ENCODE measurements around the gene VLDLR. TPM values are rescaled to one million over a fixed set of nuclear protein-coding genes. Genes with fewer than 3 reads are reported as not detected.

The VLDLR gene
- total and polyA plus RNA-seq, 2 of the 13 experiments (the other 11 are each of a cell fraction or from before 2014, with no cell fraction given) = 3.4 to 10.5 TPM

DNA sequence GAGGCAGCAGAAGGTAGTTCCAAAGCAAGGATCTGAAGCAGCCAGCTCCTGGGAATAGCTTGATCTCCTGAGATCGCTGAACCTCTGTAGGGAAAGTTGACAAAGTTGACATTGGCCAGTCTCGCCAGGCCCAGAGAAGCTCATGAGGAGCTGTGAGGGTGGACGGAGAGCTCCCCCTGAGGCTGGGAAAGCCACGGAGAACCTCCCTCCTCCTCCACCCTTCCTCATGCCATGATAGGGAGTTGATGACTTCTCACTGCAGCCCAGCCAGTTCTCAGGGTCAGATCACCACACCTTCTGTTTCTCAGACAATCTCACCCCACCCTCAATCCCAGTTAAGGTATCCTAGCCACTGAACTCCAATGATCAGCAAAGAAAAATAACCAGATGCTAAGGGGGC lies 65.3 kb downstream of the VLDLR start (continued):
- TF ChIP-seq, protein P1, sequence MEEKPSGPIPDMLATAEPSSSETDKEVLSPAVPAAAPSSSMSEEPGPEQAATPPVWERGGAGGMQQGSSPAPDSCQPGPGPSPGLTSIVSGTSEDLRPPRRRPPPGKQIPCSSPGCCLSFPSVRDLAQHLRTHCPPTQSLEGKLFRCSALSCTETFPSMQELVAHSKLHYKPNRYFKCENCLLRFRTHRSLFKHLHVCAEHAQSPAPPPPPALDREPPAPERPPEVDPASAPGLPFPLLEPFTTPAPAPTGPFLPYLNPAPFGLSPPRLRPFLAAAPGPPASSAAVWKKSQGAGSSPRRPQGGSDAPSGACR (CRISPR knock-in tag; IDR thresholded peaks at IDR 0.05) = no peak
- no peak for TF ChIP-seq ZNF572 (CRISPR knock-in tag; IDR thresholded peaks at IDR 0.05)
- TF ChIP-seq, protein P2, sequence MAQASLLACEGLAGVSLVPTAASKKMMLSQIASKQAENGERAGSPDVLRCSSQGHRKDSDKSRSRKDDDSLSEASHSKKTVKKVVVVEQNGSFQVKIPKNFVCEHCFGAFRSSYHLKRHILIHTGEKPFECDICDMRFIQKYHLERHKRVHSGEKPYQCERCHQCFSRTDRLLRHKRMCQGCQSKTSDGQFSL (CRISPR knock-in tag; IDR thresholded peaks at IDR 0.05) = no peak
- no peak for TF ChIP-seq HOXA5 (CRISPR knock-in tag; IDR thresholded peaks at IDR 0.05)
- TF ChIP-seq MED13 (CRISPR knock-in tag; IDR thresholded peaks at IDR 0.05) = no peak
- TF ChIP-seq MTF1 (CRISPR knock-in tag; IDR thresholded peaks at IDR 0.05) = no peak

DNA sequence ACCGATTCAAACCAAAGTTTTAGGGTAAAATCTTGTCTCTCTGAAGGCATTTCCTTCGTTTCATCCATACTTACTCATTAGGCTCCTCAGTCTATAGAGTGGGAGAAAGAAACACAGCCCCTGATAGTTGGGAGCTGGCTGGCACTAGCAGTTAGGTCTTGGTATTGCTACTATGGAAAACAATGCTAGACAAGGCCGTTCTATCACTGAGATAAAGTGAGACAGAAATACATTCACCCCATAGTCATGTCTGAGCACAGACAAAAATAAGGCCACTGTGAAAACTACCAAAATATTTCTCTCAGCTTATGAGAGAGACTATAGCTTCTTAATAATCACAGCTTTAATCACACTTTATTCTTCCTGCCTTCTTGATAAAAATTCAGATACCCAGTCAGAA lies 67.0 kb downstream of the VLDLR start:
- 98% methylated on average over 3 of the region's 3 CpGs for WGBS (ENCODE audit: low lambda C conversion rate)
- in situ Hi-C loops (cut with HindIII; ENCODE audit: extremely low pct_ligation_motif_present, low pct_unique_long_range_greater_than_20kb) = no loop called here
- BruUV-seq (replicated peaks) = no TSS peak
- intact Hi-C loops (cut with micrococcal nuclease; ENCODE audit: unreplicated experiment) = no loop called here
- Histone ChIP-seq H3K9me3 (ENCODE audit: low read length) (no peaks in the 10 kb centered on the region), H3K4me3 (replicated peaks in 1 of 3; ENCODE audit: insufficient read depth in 1 of 3, low read depth in 2 of 3, low read length in 3 of 3) (no peak overlapping the region), H4K20me1 (ENCODE audit: insufficient read depth, low read length) (no peaks in the 10 kb centered on the region), H3K27ac (ENCODE audit: extremely low read length, insufficient read depth, low read length) (no peak overlapping the region), H3K27me3 (ENCODE audit: control insufficient read depth in 1 of 2, insufficient read depth in 2 of 2, low read length in 2 of 2) (no peaks in the 10 kb centered on the region), H3K4me2 (ENCODE audit: low read depth, low read length) (no peak overlapping the region), H2AFZ (ENCODE audit: low read length) (no peak overlapping the region), H3K9ac (ENCODE audit: insufficient read depth, low read depth, low read length) (no peak overlapping the region), H3K79me2 (ENCODE audit: insufficient read depth, low read length) (no peaks in the 10 kb centered on the region), H3K36me3 (replicated peaks in 1 of 2; ENCODE audit: control insufficient read depth in 1 of 2, insufficient read depth in 2 of 2, low read length in 2 of 2) (no peaks in the 10 kb centered on the region), H3K4me1 (ENCODE audit: insufficient read depth, low read length) (no peaks in the 10 kb centered on the region)
- DNase-seq (ENCODE audit: low spot score) (no peak), ATAC-seq (no peak), FAIRE-seq (no peak)
- TF ChIP-seq ZNF468 (CRISPR knock-in tag; IDR thresholded peaks at IDR 0.05) = no peak
- ChIA-PET CTCF (ENCODE audit: low intra/inter-chr PET ratio, low total read pairs) (no interaction called here), POLR2A (no interaction called here)

DNA sequence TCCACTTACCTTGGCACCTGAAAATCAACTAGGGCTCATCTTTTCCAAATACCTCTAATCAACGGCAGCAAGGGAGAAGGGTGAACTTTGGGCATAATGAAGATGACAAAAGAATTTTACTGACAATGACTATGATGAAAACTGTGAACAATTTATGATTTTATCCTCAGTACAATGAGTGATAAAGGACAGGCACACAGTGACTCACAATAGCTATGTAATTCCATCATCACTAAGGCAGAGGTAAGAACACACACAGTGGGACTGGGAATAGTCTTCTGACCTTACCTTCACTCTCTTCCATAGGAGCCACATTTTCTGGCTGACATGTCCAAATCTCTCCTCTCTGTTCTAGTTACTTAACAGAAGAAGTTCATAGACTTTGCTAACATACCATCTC lies 69.6 kb downstream of the VLDLR start:
- no peaks in the 10 kb centered on the region for H3K36me3 ChIP-seq (replicated peaks in 1 of 2; ENCODE audit: control insufficient read depth in 1 of 2, insufficient read depth in 2 of 2, low read length in 2 of 2)
- no peak overlapping the region for H2AFZ ChIP-seq (ENCODE audit: low read length)
- 88% methylated on average over 1 of the region's 1 CpG for WGBS (ENCODE audit: low lambda C conversion rate)
- H4K20me1 ChIP-seq (ENCODE audit: insufficient read depth, low read length) = no peaks in the 10 kb centered on the region
- ATAC-seq (no peak), DNase-seq (ENCODE audit: low spot score) (no peak), FAIRE-seq (no peak)
- no peak overlapping the region for H3K4me3 ChIP-seq (replicated peaks in 1 of 3; ENCODE audit: insufficient read depth in 1 of 3, low read depth in 2 of 3, low read length in 3 of 3)
- H3K79me2 ChIP-seq (ENCODE audit: insufficient read depth, low read length) = no peaks in the 10 kb centered on the region
- BruUV-seq (replicated peaks) = no TSS peak
- no peak overlapping the region for H3K9ac ChIP-seq (ENCODE audit: insufficient read depth, low read depth, low read length)
- in situ Hi-C loops (cut with HindIII; ENCODE audit: extremely low pct_ligation_motif_present, low pct_unique_long_range_greater_than_20kb) (no loop called here), intact Hi-C loops (cut with micrococcal nuclease; ENCODE audit: unreplicated experiment) (no loop called here)
- ChIA-PET POLR2A (no interaction called here), CTCF (ENCODE audit: low intra/inter-chr PET ratio, low total read pairs) (no interaction called here)
- H3K27me3 ChIP-seq (ENCODE audit: control insufficient read depth in 1 of 2, insufficient read depth in 2 of 2, low read length in 2 of 2) = no peaks in the 10 kb centered on the region
- H3K4me2 ChIP-seq (ENCODE audit: low read depth, low read length) = no peak overlapping the region
- H3K9me3 ChIP-seq (ENCODE audit: low read length) = no peaks in the 10 kb centered on the region
- no peak overlapping the region for H3K27ac ChIP-seq (ENCODE audit: extremely low read length, insufficient read depth, low read length)
- no peak for TF ChIP-seq LCORL (IDR thresholded peaks at IDR 0.05)
- TF ChIP-seq LCORL (CRISPR knock-in tag; IDR thresholded peaks at IDR 0.05) = no peak
- TF ChIP-seq, protein P3, sequence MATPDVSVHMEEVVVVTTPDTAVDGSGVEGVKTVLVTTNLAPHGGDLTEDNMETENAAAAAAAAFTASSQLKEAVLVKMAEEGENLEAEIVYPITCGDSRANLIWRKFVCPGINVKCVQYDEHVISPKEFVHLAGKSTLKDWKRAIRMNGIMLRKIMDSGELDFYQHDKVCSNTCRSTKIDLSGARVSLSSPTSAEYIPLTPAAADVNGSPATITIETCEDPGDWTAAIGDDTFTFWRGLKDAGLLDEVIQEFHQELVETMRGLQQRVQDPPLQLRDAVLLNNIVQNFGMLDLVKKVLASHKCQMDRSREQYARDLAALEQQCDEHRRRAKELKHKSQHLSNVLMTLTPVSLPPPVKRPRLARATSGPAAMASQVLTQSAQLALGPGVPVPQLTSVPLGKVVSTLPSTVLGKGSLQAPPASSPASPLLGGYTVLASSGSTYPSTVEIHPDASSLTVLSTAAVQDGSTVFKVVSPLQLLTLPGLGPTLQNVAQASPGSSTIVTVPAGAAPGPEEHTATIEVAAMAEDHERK (CRISPR knock-in tag; IDR thresholded peaks at IDR 0.05; ENCODE audit: low read depth) = no peak
- TF ChIP-seq, protein P4, sequence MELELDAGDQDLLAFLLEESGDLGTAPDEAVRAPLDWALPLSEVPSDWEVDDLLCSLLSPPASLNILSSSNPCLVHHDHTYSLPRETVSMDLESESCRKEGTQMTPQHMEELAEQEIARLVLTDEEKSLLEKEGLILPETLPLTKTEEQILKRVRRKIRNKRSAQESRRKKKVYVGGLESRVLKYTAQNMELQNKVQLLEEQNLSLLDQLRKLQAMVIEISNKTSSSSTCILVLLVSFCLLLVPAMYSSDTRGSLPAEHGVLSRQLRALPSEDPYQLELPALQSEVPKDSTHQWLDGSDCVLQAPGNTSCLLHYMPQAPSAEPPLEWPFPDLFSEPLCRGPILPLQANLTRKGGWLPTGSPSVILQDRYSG (CRISPR knock-in tag; IDR thresholded peaks at IDR 0.05) = no peak
- TF ChIP-seq TRIM24 (CRISPR knock-in tag; IDR thresholded peaks at IDR 0.05) = no peak
- TF ChIP-seq, protein P5, sequence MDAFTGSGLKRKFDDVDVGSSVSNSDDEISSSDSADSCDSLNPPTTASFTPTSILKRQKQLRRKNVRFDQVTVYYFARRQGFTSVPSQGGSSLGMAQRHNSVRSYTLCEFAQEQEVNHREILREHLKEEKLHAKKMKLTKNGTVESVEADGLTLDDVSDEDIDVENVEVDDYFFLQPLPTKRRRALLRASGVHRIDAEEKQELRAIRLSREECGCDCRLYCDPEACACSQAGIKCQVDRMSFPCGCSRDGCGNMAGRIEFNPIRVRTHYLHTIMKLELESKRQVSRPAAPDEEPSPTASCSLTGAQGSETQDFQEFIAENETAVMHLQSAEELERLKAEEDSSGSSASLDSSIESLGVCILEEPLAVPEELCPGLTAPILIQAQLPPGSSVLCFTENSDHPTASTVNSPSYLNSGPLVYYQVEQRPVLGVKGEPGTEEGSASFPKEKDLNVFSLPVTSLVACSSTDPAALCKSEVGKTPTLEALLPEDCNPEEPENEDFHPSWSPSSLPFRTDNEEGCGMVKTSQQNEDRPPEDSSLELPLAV (CRISPR knock-in tag; conservative IDR thresholded peaks at IDR 0.05; ENCODE audit: low read depth) = no peak
- H3K4me1 ChIP-seq (ENCODE audit: insufficient read depth, low read length) = no peaks in the 10 kb centered on the region
